PC-3 (cell line): ENCODE data around the gene CRY2. TPM values are rescaled to one million over a fixed set of nuclear protein-coding genes. Genes with fewer than 3 reads are reported as not detected.

ENCODE experiments used
- ATAC-seq: fragments of 200-7000 bp; cut with Tn5 transposase; 2 replicates; pipeline ENCODE4 v1.9.1; 2020; ENCODE audit warnings: mild to moderate bottlenecking, moderate library complexity
- BruUV-seq: library from RNA; stranded (reverse); fragments of 400-500 nt; replicated peaks from 2 replicates; lab custom pipeline; 2021; lab: Mats Ljungman, UMichigan
- CTCF ChIA-PET: fragments of 300-600 bp; sonication (Branson Sonifier 250); formaldehyde crosslinking; loops from one replicate; lab custom pipeline; 2022; ENCODE audit warnings: antibody characterized with exemption; lab: Charles Lee
- POLR2A ChIA-PET: fragments of 300-600 bp; sonication (Branson Sonifier 250); formaldehyde crosslinking; loops from one replicate; lab custom pipeline; 2022; ENCODE audit warnings: antibody characterized with exemption; ENCODE audit not compliant: unreplicated experiment; lab: Charles Lee
- DNase-seq: peaks from one replicate; pipeline ENCODE4 v3.0.0-alpha.2; 2015
- H2AFZ ChIP-seq: fragments of 300-600 bp; sonication (generic); 2 replicates; pipeline ENCODE4 v1.6.0; 2016; ENCODE audit warnings: antibody characterized with exemption, low read length
- H3F3A ChIP-seq: fragments of 300-600 bp; sonication (generic); one replicate; pipeline ENCODE4 v1.6.0; 2017; ENCODE audit warnings: antibody characterized with exemption, low read length, control low read depth, mild to moderate bottlenecking; ENCODE audit not compliant: unreplicated experiment
- H3K27ac ChIP-seq: fragments of 300-600 bp; sonication (generic); 2 replicates; pipeline ENCODE4 v1.5.1; 2016; ENCODE audit warnings: mild to moderate bottlenecking, low read length
- H3K27me3 ChIP-seq: fragments of 300-600 bp; sonication (generic); 2 replicates; pipeline ENCODE4 v1.6.1; 2016; ENCODE audit warnings: low read length, mixed read lengths
- H3K36me3 ChIP-seq: fragments of 300-600 bp; sonication (generic); 2 replicates; pipeline ENCODE4 v1.6.1; 2016; ENCODE audit warnings: low read depth, mixed run types, low read length, mixed read lengths
- H3K4me1 ChIP-seq: fragments of 300-600 bp; sonication (generic); 2 replicates; pipeline ENCODE4 v1.5.1; 2016; ENCODE audit warnings: low read length; ENCODE audit not compliant: insufficient read depth
- H3K4me2 ChIP-seq: fragments of 300-600 bp; sonication (generic); 2 replicates; pipeline ENCODE4 v1.6.0; 2016; ENCODE audit warnings: low read length
- H3K4me3 ChIP-seq: fragments of 300-600 bp; sonication (generic); 2 replicates; pipeline ENCODE4 v1.5.1; 2016; ENCODE audit warnings: mild to moderate bottlenecking, low read length, mixed read lengths
- H3K79me2 ChIP-seq: fragments of 300-600 bp; sonication (generic); 2 replicates; pipeline ENCODE4 v1.6.1; 2017; ENCODE audit warnings: low read length, mixed read lengths
- H3K9ac ChIP-seq: fragments of 300-600 bp; sonication (generic); 2 replicates; pipeline ENCODE4 v1.6.0; 2016; ENCODE audit warnings: mild to moderate bottlenecking, low read length
- H3K9me2 ChIP-seq: fragments of 300-600 bp; sonication (generic); replicated peaks from 2 replicates; pipeline ENCODE4 v1.6.1; 2016; ENCODE audit warnings: mixed run types, low read length, mixed read lengths
- H3K9me3 ChIP-seq: fragments of 300-600 bp; sonication (generic); 2 replicates; pipeline ENCODE4 v1.6.1; 2016; ENCODE audit warnings: low read length, mixed read lengths
- H4K20me1 ChIP-seq: fragments of 300-600 bp; sonication (generic); 2 replicates; pipeline ENCODE4 v1.6.1; 2016; ENCODE audit warnings: low read length, mixed read lengths
- CTCF ChIP-seq: fragments of 300-600 bp; sonication (generic); conservative IDR thresholded peaks from 2 replicates; pipeline ENCODE4 v1.5.1; 2017; ENCODE audit warnings: antibody characterized with exemption, low read depth, mild to moderate bottlenecking, low read length
- EZH2 ChIP-seq: fragments of 300-600 bp; sonication (generic); IDR thresholded peaks from one replicate; pipeline ENCODE4 v1.6.1; 2017; ENCODE audit warnings: antibody characterized with exemption, mild to moderate bottlenecking, low read length; ENCODE audit not compliant: unreplicated experiment
- EZH2phosphoT487 ChIP-seq: fragments of 300-600 bp; sonication (generic); IDR thresholded peaks from 2 replicates; pipeline ENCODE4 v1.6.1; 2018; ENCODE audit warnings: mild to moderate bottlenecking, antibody characterized with exemption, low read length, borderline replicate concordance
- intact Hi-C: fragments of 100-400 bp; cut with micrococcal nuclease; formaldehyde crosslinking; loops from 2 replicates; pipeline ENCODE4 v1.9.0; 2023
- total RNA-seq: library from RNA; depleted of rRNA; stranded (reverse); fragments of >200 nt; gene quantifications from 2 replicates; pipeline ENCODE4 v1.2.3, GENCODE V29; 2014

The CRY2 gene
- total RNA-seq, 1 experiment from 2014 or later: 9.5 TPM

DNA sequence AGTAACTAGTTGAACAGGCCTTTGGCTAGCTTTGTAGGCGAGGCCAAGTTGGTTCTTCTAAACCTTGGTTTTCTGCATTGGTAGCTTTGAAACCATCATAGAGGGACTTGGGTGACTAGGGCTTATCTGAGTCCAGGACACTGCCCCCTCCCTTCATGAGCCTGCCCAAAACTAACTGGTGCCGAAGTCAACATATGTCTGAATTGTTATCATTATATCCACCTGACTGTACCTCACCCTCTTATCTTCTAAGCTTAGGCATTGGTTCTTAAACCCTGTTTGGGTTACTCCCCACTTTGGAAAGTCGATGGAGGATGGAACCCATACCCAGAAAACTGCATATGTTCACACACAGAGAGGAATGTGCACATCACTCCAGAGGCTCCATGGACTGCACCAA is 30.6 kb downstream of the CRY2 start:
- ATAC-seq (no peak), DNase-seq (no peak)
- Histone ChIP-seq H3K4me1 (peaks cover 18% of the 10 kb centered on the region), H3K4me3 (no peak overlapping the region), H3K27ac (no peak overlapping the region), H3K9me3 (no peaks in the 10 kb centered on the region), H2AFZ (no peak overlapping the region), H3F3A (no peaks in the 10 kb centered on the region), H3K36me3 (peaks cover 16% of the 10 kb centered on the region; the same call in 1 of the 2 replicates), H4K20me1 (peaks cover 9% of the 10 kb centered on the region; the same call in 1 of the 2 replicates), H3K9me2 (no peaks in the 10 kb centered on the region), H3K9ac (no peak overlapping the region), H3K79me2 (no peaks in the 10 kb centered on the region), H3K27me3 (no peaks in the 10 kb centered on the region), H3K4me2 (no peak overlapping the region)
- TF ChIP-seq EZH2 (no peak), EZH2phosphoT487 (no peak)
- intact Hi-C loops: no loop called here
- BruUV-seq: no TSS peak
- POLR2A ChIA-PET: no interaction called here
- CTCF ChIA-PET: no interaction called here

GRCh38 chr11:45879803-45880686 is 32.8 kb downstream of the CRY2 start:
- no peaks in the 10 kb centered on the region for H3K79me2 ChIP-seq
- ChIA-PET CTCF (interaction anchor here (1.1 kb wide), 1 partner anchor 11 kb away, joined by 3 read pairs; no protein-coding TSS in a partner anchor), POLR2A (no interaction called here)
- peak overlapping the region; percentile 48 for H3K27ac ChIP-seq
- TF ChIP-seq EZH2phosphoT487: no peak
- TF ChIP-seq EZH2: no peak
- TF ChIP-seq CTCF: no peak
- H4K20me1 ChIP-seq: peaks cover 9% of the 10 kb centered on the region; the same call in 1 of the 2 replicates
- intact Hi-C loops: loop anchor here (1.0 to 2.0 kb wide), 2 partner anchors 33 to 39 kb away; partner anchors contain the start of gene CRY2
- peaks cover 13% of the 10 kb centered on the region; the same call in 1 of the 2 replicates for H3K36me3 ChIP-seq
- no peaks in the 10 kb centered on the region for H3F3A ChIP-seq
- H2AFZ ChIP-seq: no peak overlapping the region
- peak; percentile 96 for ATAC-seq
- no peak overlapping the region for H3K9ac ChIP-seq
- H3K9me3 ChIP-seq: no peaks in the 10 kb centered on the region
- peak overlapping the region; percentile 56 for H3K4me2 ChIP-seq
- H3K9me2 ChIP-seq: no peaks in the 10 kb centered on the region
- H3K4me3 ChIP-seq: no peak overlapping the region
- DNase-seq: peak; percentile 82
- peaks cover 18% of the 10 kb centered on the region for H3K4me1 ChIP-seq
- H3K27me3 ChIP-seq: no peaks in the 10 kb centered on the region
- BruUV-seq: no TSS peak

DNA sequence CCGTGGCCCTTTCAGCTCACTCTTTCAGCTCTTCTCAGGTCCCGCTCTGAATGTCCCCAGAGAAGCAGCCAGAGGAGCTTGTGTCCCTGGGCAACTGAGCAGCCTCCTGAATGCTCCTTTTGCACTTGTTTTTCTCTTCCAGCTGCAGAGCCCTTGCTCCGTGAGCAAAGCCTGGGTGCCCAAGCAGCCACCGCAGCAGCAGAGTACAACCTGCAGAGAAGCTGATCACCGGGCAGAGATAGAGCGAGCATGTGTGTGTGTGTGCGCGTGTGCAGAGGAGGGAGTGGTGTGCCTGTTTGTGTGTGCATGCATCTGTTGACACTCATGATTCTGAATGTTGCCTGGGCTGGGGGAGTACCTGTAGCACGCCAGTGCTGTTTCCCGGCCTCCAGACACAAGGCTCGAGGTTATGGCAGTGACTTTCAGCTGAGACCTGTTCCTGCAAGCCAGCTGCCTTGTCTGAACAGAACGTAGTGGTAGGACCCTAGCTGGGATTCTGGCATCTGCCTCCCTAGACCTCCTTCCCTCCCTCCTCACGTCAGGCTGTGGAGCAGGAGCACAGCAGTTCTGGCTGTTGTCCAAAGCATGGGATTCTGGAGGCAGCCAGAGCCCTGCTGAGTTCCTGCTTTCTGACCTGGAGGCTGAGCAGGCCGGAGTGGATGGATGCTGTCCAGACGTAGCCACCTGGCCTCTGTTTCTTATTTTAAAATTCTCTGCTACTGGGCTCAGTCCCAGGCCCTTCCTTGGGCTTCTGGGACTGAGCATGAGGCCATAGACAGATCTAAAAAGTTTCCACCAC is 33.7 kb downstream of the CRY2 start:
- intact Hi-C loops: loop anchor here (1.0 to 2.0 kb wide), 2 partner anchors 34 to 38 kb away; partner anchors contain the start of gene CRY2
- H3K36me3 ChIP-seq: peaks cover 13% of the 10 kb centered on the region; the same call in 1 of the 2 replicates
- H3K9me2 ChIP-seq: no peaks in the 10 kb centered on the region
- BruUV-seq: no TSS peak
- peaks cover 18% of the 10 kb centered on the region for H3K4me1 ChIP-seq
- H4K20me1 ChIP-seq: peaks cover 9% of the 10 kb centered on the region; the same call in 1 of the 2 replicates
- H3K27me3 ChIP-seq: no peaks in the 10 kb centered on the region
- no peak for DNase-seq
- H3K4me3 ChIP-seq: no peak overlapping the region
- no peak overlapping the region for H3K9ac ChIP-seq
- no peak overlapping the region for H2AFZ ChIP-seq
- POLR2A ChIA-PET: no interaction called here
- H3K4me2 ChIP-seq: peak overlapping the region; percentile 56
- no peaks in the 10 kb centered on the region for H3F3A ChIP-seq
- H3K9me3 ChIP-seq: no peaks in the 10 kb centered on the region
- H3K79me2 ChIP-seq: no peaks in the 10 kb centered on the region
- TF ChIP-seq EZH2phosphoT487 (no peak), EZH2 (no peak), CTCF (no peak)
- ATAC-seq: no peak
- H3K27ac ChIP-seq: no peak overlapping the region; the same call in 1 of the 2 replicates
- CTCF ChIA-PET: interaction anchor here (1.1 kb wide), 1 partner anchor 10 kb away, joined by 3 read pairs; no protein-coding TSS in a partner anchor
